ENCODE data around the gene SLC6A17. TPM values are rescaled to one million over a fixed set of nuclear protein-coding genes. Genes with fewer than 3 reads are reported as not detected.

Gene SLC6A17
- total and polyA plus RNA-seq, 9 of the 15 experiments (the other 6 are each of a cell fraction or from before 2014, with no cell fraction given), result not detected

DNA sequence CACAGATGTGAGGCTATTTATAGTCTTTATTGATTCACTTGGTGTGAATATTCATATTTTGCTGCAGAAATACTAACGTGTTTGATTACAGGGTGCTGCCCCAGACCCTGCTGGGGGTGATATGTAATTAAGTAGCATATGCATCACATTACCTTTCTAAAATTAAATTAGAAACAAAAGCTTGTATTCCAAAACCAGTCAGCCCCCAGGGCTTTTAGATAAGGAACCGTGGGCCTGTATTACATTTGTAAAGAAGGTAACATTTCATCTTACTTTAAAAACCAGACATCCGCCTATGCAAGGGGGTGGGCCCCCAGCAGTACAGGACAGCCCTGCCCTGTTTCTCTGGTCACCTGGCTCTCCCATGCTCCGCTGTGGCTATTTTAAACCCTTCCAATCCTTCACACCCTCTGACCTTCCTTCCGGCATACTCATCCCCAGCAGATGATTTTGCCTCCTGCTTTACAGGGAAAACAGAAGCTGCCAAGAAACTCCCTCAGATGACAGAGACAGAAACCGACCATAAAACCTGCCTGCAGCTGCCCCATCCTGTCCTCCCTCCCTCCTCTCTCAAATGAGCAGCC, 37.8 kb downstream of the SLC6A17 start:
- no peak overlapping the region for H3K4me2 ChIP-seq (ENCODE audit: insufficient read depth, low read length)
- 2% methylated on average over 6 of the region's 6 CpGs for WGBS (ENCODE audit: insufficient coverage, low coverage, missing lambda C conversion rate)
- intact Hi-C loops (cut with micrococcal nuclease), result no loop called here
- H3K9me1 ChIP-seq (ENCODE audit: control insufficient read depth, insufficient read depth, low read length), result no peaks in the 10 kb centered on the region
- no peak overlapping the region for H3K9ac ChIP-seq (ENCODE audit: insufficient read depth in 1 of 2, low read depth in 2 of 2, low read length in 2 of 2)
- H3K4me1 ChIP-seq (replicated peaks in 1 of 2; ENCODE audit: control insufficient read depth in 2 of 2, insufficient read depth in 2 of 2, low read length in 2 of 2), result no peaks in the 10 kb centered on the region
- no peak for FAIRE-seq
- no peak overlapping the region for H2AFZ ChIP-seq (ENCODE audit: low read depth, low read length)
- H3K27ac ChIP-seq (ENCODE audit: extremely low read depth, low read depth, low read length), result no peak overlapping the region
- ChIA-PET POLR2A (interaction anchor here (0.7 to 0.9 kb wide), 2 partner anchors 11 to 70 kb away, joined by 3 read pairs; no protein-coding TSS in a partner anchor), CTCF (ENCODE audit: low intra/inter-chr PET ratio) (no interaction called here)
- DNase-seq (ENCODE audit: extremely low read depth in 1 of 4, low spot score in 3 of 4), result no peak
- no peak for TF ChIP-seq BCL6 (CRISPR knock-in tag; IDR thresholded peaks at IDR 0.05)
- no peak for TF ChIP-seq NR2C2 (CRISPR knock-in tag; IDR thresholded peaks at IDR 0.05)
- peak; percentile 60; the same call in 1 of the 2 replicates for TF ChIP-seq NR2C2 (tag; IDR thresholded peaks at IDR 0.05)
- no peak for TF ChIP-seq XRCC5 (IDR thresholded peaks at IDR 0.05; ENCODE audit: low read depth, low read length)
- TF ChIP-seq MIER1 (IDR thresholded peaks at IDR 0.05; ENCODE audit: low read depth), result no peak
- peaks cover 43 to 80% of the 10 kb centered on the region in 2 experiments for H3K27me3 ChIP-seq (ENCODE audit: control insufficient read depth in 2 of 2, insufficient read depth in 2 of 2, low read length in 2 of 2)
- ATAC-seq, result no peak
- peaks cover 5% of the 10 kb centered on the region; the same call in 1 of the 2 replicates for H4K20me1 ChIP-seq (replicated peaks; ENCODE audit: control insufficient read depth, insufficient read depth, low read length)
- H3K79me2 ChIP-seq (ENCODE audit: control insufficient read depth, insufficient read depth, low read length), result no peaks in the 10 kb centered on the region
- no peaks in the 10 kb centered on the region for H3K36me3 ChIP-seq (ENCODE audit: control insufficient read depth, insufficient read depth, low read length)
- no TSS peak for BruUV-seq (replicated peaks)
- in situ Hi-C loops (cut with MboI), result no loop called here
- no peak overlapping the region for H3K4me3 ChIP-seq
- no peaks in the 10 kb centered on the region for H3K9me3 ChIP-seq (replicated peaks; ENCODE audit: control insufficient read depth, insufficient read depth, low read depth, low read length)

DNA sequence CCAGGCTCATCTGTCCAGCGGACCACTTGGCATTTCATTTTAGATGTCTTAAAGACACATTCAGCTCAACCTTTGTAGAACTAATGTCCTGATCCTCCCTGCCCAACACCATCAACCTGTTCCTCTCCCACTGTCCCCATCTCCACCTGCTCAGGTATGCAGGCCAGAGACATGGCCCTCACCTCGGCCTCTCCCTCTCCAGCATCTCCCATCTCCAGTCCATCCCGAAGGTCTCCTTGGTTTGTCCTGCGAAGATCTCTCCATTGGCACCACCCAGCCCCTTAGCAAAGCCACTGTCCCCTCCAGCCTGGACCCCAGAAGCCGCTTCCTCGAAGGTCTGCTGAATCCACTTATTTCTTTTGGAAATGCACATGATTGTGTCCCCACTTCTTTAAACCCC, 38.9 kb downstream of the SLC6A17 start:
- no peak for DNase-seq (ENCODE audit: extremely low read depth in 1 of 4, low spot score in 3 of 4)
- WGBS (ENCODE audit: insufficient coverage, low coverage, missing lambda C conversion rate), result 0% methylated on average over 6 of the region's 6 CpGs
- H2AFZ ChIP-seq (ENCODE audit: low read depth, low read length), result no peak overlapping the region
- H3K9me1 ChIP-seq (ENCODE audit: control insufficient read depth, insufficient read depth, low read length), result no peaks in the 10 kb centered on the region
- ChIA-PET CTCF (ENCODE audit: low intra/inter-chr PET ratio) (no interaction called here), POLR2A (no interaction called here)
- H4K20me1 ChIP-seq (replicated peaks; ENCODE audit: control insufficient read depth, insufficient read depth, low read length), result peaks cover 5% of the 10 kb centered on the region; the same call in 1 of the 2 replicates
- BruUV-seq (replicated peaks), result no TSS peak
- no peaks in the 10 kb centered on the region for H3K9me3 ChIP-seq (replicated peaks; ENCODE audit: control insufficient read depth, insufficient read depth, low read depth, low read length)
- no peak overlapping the region for H3K27ac ChIP-seq (ENCODE audit: extremely low read depth, low read depth, low read length)
- no peak overlapping the region for H3K4me3 ChIP-seq
- intact Hi-C loops (cut with micrococcal nuclease) (no loop called here), in situ Hi-C loops (cut with MboI) (no loop called here)
- H3K79me2 ChIP-seq (ENCODE audit: control insufficient read depth, insufficient read depth, low read length), result no peaks in the 10 kb centered on the region
- peaks cover 41 to 77% of the 10 kb centered on the region in 2 experiments for H3K27me3 ChIP-seq (ENCODE audit: control insufficient read depth in 2 of 2, insufficient read depth in 2 of 2, low read length in 2 of 2)
- H3K9ac ChIP-seq (ENCODE audit: insufficient read depth in 1 of 2, low read depth in 2 of 2, low read length in 2 of 2), result no peak overlapping the region
- H3K36me3 ChIP-seq (ENCODE audit: control insufficient read depth, insufficient read depth, low read length), result no peaks in the 10 kb centered on the region
- no peak for ATAC-seq
- no peak overlapping the region for H3K4me2 ChIP-seq (ENCODE audit: insufficient read depth, low read length)
- no peak for FAIRE-seq
- no peaks in the 10 kb centered on the region for H3K4me1 ChIP-seq (replicated peaks in 1 of 2; ENCODE audit: control insufficient read depth in 2 of 2, insufficient read depth in 2 of 2, low read length in 2 of 2)
- TF ChIP-seq KDM2B (CRISPR knock-in tag; IDR thresholded peaks at IDR 0.05) (no peak), ZNF3 (CRISPR knock-in tag; IDR thresholded peaks at IDR 0.05) (no peak), PRMT5 (CRISPR knock-in tag; IDR thresholded peaks at IDR 0.05) (no peak), HMG20A (CRISPR knock-in tag; conservative IDR thresholded peaks at IDR 0.05) (no peak), POU5F1 (IDR thresholded peaks at IDR 0.05; ENCODE audit: borderline replicate concordance, low read depth, low read length, partially characterized antibody) (no peak), ZNF830 (CRISPR knock-in tag; IDR thresholded peaks at IDR 0.05) (no peak)
- TF ChIP-seq, protein P1, sequence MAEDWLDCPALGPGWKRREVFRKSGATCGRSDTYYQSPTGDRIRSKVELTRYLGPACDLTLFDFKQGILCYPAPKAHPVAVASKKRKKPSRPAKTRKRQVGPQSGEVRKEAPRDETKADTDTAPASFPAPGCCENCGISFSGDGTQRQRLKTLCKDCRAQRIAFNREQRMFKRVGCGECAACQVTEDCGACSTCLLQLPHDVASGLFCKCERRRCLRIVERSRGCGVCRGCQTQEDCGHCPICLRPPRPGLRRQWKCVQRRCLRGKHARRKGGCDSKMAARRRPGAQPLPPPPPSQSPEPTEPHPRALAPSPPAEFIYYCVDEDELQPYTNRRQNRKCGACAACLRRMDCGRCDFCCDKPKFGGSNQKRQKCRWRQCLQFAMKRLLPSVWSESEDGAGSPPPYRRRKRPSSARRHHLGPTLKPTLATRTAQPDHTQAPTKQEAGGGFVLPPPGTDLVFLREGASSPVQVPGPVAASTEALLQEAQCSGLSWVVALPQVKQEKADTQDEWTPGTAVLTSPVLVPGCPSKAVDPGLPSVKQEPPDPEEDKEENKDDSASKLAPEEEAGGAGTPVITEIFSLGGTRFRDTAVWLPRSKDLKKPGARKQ (CRISPR knock-in tag; IDR thresholded peaks at IDR 0.05), result no peak

Measured in K562 (cell line).